Stimulated activated CD8-positive, alpha-beta memory T cell treated with anti-CD3 and anti-CD28 coated beads, Interleukin-12 subunit alpha, Interleukin-12 subunit beta, amount 100 ng/mL, for 4 hours (primary cell): ENCODE results near the gene SDCBP2.

Source experiments
- DNase-seq: peaks from one replicate; pipeline ENCODE4 v3.0.0-alpha.2; 2020; ENCODE audit warnings: low read depth

Gene SDCBP2

DNA sequence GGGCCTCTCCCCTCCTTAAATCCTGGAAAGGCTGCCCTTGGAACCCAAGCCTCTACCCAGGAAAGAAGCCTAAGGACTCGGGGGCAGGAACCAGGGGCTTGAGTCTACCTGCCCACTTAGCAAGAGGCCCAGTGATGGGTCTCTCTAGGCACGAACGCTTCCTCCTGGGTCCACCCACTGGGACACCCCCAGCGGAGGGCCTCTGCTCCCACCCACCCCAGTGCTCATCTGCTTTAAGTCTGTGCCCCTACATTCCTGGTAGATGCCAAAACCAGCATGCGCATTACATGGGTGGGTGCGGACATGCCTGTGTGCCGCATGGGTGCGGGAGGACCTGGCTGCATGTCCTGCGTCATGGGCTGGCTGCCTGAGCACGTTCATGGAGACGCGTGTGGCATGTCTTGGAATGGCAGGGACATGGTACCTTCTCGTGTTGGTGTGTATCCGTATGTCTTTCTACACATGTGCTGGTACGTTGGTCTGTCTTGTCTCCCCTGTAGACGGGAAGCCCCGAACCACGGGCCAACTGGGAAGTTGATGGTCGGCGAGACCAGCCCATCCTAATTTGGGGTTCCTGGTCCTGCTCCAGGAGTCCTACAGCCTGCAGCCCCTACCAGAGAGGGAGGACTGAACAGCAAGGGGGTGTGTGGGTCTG is 33.5 kb downstream of the SDCBP2 start:
- no peak for DNase-seq

- no peak for DNase-seq
These were observed 34.4 kb downstream of the SDCBP2 start for GRCh38 chr20:1294497-1294896.

- no peak for DNase-seq
These were observed 35.1 kb downstream of the SDCBP2 start for GRCh38 chr20:1293641-1294379.

- no peak for DNase-seq
These were observed 36.3 kb downstream of the SDCBP2 start for GRCh38 chr20:1292620-1293019.

- DNase-seq = no peak
These were observed 37.7 kb downstream of the SDCBP2 start for GRCh38 chr20:1291191-1291741.

DNA sequence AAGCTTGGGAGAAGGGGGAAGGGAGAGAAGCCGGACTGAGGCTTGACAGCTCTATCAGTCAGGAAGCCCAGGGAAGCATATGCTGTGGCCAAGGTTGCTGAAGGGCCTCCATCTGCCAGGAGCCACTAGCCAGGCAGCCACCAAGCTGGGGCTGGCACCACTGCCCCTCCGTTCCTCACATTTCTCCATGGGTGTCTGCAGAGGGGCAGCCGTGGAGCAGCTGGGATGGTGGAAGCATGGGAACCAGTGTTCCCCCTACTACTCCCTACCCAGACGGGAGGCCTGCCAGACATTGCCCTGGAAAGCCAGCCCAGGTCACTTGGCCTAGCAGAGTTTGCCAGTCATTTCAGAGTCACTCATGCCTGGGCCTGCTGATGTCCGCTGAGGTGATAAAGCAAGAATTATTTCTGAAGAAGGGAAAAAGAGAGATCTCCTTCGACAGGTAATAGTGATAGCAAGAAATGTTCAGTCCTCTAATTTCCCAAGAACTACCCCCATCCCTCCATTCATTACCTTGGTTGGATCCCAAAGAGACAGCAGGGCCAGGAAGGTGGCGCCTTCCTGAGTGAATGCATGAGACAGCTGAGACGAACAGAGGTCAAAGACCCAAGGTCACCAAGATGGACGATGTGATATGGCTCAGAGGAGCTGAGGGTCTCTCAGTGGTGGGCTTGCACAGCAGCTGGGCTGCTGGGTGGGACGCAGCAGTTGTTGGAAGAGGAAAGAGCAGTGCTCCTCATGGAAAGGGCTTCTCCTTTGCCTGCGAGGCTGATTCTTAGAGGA is 41.0 kb downstream of the SDCBP2 start:
- no peak for DNase-seq

DNA sequence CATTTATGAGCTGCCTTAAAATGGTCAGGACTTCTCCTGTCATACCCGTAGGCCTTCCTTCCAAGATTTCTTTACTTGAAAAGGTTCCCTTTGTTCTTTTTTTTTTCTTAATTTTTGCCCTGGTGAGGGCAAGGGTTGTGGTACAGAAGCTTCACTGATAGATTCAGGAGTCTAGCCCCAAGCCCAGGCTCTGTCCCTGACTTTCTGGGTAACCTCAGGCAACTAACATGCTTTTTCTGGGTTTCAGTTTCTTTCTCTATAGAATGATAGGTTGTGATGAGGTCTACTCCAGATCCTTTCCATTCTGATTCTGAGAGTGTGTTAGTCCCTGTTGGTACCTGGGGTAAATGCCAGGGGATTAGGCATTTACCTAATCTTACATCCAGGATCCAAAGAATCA is 41.6 kb downstream of the SDCBP2 start:
- DNase-seq = no peak

DNA sequence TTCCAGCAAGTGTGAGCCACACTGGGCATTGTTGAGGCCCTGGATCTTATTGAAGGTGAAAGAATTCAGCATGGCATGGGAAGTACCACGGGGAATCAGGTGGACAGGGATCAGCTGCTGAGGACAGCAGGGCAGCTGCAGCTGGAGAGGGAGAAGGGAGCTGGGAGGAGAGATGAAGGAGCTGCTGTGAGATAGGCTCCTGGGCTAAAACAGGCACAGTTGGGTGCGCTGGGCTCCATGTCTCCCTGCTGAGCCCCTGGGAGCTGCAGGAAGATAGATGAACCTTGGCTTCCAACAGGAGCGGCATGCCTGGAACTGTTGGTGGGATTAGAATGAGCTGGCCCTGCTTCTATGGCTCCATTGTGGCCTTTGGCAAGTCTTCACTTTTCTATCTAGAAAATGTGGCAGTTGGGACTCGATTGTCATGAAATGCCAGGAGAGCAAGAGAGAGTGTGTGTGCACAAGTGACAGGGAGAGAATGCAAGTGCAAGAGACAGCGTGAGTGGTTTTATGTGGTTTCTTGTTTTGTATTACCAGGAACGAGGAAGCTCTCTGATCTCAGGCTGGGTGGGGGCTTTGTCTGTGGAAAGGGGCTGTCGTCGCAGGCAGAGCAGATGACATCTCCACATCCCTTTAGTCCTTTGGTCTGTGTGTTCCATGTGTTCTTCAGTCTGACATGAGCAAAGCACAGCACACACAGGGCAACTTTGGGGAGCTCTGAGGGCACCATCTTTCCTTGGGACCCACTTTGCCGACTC is 42.5 kb downstream of the SDCBP2 start:
- DNase-seq = no peak

GRCh38 chr20:1283522-1284510 is 45.1 kb downstream of the SDCBP2 start:
- DNase-seq = no peak

- DNase-seq = no peak
These were observed 46.0 kb downstream of the SDCBP2 start for GRCh38 chr20:1282966-1283365.

- DNase-seq = no peak
These were observed 47.5 kb downstream of the SDCBP2 start for GRCh38 chr20:1281279-1282057.

DNA sequence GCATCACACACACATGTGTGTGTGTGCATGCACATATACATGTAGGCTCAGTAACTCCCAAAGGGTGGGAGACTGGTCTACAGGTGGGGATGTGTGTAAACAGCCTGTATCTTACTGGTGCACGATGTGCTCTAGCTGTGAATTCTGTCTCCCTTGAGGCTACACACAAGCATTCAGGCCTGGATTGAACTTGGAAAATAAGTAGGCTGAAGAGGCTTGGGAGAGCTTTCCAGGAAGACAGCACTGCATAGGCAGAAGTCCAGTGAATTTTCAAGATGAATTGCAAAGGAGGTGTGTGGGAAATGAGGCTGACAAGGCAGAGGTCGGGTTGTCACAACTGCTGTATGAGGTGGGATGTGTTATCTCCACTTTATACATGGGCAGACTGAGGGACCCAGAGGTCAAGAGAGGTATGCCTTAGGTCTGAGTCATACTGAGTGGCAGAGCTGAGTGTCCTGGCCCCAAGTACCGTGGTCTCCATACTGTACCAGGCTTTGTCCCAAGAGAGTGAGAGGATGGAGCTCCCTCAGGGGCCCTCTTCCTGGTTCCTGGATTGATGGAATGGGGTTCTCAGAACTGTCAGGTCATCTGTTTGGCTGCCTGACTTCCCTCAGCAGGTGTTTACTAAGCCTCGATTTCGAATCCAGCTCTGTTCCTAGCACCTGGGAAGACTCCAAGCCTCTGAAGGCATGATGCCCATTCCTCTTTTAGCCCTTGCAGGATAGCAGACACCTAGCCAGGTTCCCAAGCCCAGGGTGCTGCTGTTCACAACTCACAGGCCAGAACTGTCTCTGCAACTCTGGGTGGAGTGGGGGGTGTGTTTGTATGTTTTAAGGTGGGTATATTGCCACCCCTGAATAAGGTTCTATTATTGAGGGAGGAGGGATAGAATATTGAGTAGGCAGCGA is 48.5 kb downstream of the SDCBP2 start:
- no peak for DNase-seq

DNA sequence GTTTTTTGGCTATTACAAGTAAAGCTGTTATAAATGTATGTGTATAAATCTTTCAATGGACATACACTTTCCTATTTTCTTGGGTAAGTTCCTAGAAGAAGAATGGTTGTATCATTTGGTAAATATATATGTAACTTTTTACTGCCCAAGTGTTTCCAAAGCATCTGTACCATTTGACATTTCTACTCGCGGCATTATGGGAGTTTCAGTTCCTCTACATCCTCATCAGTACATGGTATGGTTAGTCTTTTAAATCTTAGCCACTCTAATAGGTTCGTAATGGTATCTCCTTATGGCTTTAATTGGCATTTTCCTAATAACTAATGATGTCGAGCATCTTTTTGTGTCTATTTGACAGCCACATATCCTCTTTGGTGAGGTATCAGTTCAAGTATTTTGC is 49.9 kb downstream of the SDCBP2 start:
- no peak for DNase-seq

- DNase-seq = no peak
These were observed 51.2 kb downstream of the SDCBP2 start for GRCh38 chr20:1277529-1278322.

DNA sequence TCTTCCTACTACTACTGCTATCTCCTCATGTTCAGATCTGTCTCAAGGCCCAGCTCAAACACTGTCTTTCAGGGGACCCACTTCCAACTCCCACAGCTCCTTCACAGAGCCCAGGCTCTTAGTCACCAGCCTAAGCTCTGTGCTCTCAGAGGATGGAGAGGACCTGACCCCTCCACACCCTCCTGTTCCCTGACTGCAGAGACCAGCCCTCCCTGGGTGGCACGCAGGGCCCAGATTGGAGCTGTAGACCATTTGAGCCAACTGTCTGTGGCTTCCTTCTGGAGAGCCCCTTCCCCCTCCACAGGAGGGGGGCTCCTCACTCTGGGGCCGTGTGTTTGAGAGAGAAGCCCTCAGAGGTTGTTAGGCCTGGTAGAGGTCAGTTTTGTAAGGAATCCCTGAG is 53.0 kb downstream of the SDCBP2 start:
- no peak for DNase-seq

GRCh38 chr20:1274485-1275311 is 54.2 kb downstream of the SDCBP2 start:
- DNase-seq = no peak

DNA sequence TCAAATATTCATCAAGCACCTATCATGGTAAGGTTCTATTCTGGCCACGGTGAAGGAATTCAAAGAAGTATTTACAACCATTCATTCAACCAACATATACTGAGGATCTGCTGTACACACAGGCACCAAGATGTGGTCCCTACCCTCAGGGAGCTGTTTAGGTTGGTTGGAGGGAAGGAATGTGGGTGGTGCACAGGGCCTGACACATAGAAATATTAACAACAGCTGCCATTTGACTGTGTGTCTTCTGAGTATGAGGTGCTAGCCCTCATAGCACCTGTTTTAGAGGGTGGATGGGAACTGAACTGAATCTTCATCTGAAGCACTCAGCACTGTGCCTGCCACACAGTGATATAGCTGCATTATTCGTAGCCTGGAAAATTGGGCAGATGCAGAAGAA is 55.6 kb downstream of the SDCBP2 start:
- no peak for DNase-seq
